GM12874 (cell line): ENCODE measurements around the gene ZFAND2B.

Experiments used
- TF ChIP-seq, protein P1 (sequence below): IDR thresholded peaks from 2 replicates; pipeline ENCODE4 v1.5.1; 2011; ENCODE audit warnings: low read depth, mild to moderate bottlenecking, control low read depth, low read length, moderate library complexity; ENCODE audit not compliant: insufficient read depth

Gene ZFAND2B

DNA sequence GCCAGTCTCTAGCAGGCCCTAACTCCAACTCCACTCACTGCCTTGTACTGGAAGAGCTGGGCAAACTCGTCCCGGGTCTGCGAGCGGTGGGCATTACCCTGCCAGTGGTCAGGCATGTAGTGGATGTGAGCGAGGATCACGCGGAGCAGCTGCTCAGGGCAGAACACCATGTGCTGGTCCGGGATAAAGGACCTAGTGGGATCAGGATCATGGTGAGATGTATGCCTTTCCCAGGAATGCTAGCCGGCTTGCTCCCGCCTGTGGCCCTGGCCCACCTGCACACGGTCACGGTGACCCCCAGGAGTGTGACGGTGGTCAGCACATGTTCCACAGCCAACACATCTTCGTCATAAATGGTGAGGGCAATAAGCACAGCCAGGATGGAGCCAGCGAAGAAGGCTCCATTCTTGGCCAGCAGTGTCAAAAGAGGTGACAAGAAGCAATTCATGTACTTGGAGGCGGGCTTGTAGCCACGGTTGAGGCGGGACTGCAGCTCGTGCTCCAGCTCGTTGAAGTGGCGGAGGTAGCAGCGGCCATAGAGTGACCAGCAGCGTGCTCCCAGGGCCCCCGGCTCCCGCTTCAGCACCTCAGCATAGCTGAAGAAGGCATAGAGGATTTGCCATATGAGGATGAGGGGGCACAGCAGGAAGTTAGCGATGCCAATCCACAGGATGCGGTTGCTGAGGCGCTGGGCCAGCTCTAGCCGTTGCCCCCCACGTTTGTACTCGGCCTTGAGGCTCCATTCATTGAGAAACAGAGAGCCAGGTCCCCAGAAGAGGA is 17.4 kb downstream of the ZFAND2B start:
- TF ChIP-seq, protein P1, sequence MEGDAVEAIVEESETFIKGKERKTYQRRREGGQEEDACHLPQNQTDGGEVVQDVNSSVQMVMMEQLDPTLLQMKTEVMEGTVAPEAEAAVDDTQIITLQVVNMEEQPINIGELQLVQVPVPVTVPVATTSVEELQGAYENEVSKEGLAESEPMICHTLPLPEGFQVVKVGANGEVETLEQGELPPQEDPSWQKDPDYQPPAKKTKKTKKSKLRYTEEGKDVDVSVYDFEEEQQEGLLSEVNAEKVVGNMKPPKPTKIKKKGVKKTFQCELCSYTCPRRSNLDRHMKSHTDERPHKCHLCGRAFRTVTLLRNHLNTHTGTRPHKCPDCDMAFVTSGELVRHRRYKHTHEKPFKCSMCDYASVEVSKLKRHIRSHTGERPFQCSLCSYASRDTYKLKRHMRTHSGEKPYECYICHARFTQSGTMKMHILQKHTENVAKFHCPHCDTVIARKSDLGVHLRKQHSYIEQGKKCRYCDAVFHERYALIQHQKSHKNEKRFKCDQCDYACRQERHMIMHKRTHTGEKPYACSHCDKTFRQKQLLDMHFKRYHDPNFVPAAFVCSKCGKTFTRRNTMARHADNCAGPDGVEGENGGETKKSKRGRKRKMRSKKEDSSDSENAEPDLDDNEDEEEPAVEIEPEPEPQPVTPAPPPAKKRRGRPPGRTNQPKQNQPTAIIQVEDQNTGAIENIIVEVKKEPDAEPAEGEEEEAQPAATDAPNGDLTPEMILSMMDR = no peak

DNA sequence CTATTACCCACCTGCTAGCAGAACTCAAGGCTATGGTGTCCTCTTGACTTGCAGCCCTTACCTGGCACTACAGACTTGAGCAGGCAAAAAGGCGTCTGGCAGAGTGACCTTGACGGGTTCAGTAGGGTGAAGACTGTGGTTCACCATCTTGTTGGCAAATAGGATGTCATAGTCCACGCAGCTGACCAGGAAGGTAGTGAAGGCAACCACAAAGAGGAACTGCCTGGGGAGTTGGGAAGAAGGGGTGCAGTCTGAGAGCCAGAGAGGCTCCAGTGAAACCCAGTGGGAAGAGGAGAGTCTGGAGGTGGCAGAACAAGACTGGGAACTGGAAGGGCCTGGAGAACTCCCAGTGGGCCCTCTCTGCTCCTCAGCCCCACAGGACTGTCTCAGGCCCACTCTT is 18.8 kb downstream of the ZFAND2B start:
- TF ChIP-seq, protein P1 = no peak

DNA sequence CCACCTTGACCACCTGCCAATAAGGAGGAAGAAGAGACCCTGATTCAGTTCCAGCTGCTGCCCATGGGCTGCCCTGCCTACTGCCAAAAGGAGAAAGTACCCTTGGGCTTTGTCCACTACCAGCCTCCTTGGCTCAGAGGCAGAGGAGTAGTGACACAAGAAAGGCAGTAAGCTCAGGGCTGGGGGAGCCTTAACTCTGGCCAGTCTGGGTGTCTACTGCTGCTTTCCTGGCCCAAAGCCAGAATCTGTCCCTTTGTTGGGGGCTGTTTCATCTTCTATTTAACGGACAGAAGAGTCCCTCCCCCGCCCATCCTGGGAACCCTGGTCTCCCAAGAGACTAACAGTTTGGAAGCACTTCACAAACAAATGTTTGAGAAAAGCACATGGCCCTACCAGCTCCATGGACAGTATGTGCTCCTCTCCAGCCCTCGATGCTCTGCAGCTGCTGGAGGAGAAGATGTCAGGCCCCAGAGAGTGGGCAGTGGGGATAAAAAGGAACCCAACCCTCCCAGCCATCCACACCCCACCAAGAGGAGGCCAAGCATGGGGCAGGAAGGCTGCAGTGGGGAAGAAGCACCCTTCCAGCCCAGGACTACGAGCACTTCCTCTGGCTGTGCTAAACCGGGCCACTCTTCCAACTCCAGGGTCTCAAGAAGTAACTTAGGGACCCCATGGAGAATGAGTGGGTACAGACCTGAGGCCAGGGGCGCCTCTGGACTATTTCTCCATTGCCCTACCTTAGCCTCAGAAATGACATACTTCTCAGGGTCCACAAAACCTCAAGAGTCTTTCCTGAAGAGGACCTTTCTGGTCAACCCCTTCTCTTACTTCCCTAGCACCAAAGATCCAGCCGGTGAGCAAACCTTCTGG is 21.7 kb downstream of the ZFAND2B start:
- TF ChIP-seq, protein P1 = no peak

DNA sequence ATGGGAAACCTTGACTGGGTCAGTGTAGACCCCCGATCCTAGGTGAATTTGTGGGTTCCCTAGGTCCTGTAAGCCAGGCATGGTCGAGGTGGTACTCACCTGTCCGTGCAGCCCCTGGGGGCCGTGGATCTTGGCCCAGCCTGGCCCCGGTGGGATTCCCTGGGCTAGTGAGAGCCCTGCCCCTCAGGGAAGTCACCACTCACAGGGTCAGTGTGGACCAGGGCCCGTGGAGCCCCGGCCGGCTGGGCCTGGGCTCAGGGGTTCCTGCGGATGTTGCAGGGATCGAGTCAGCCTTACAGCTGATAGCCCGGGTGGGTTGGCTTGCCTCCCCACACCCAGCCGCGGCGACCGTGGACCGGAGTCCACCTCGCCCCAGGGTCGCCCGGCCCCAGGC is 22.3 kb downstream of the ZFAND2B start:
- TF ChIP-seq, protein P1 = no peak

DNA sequence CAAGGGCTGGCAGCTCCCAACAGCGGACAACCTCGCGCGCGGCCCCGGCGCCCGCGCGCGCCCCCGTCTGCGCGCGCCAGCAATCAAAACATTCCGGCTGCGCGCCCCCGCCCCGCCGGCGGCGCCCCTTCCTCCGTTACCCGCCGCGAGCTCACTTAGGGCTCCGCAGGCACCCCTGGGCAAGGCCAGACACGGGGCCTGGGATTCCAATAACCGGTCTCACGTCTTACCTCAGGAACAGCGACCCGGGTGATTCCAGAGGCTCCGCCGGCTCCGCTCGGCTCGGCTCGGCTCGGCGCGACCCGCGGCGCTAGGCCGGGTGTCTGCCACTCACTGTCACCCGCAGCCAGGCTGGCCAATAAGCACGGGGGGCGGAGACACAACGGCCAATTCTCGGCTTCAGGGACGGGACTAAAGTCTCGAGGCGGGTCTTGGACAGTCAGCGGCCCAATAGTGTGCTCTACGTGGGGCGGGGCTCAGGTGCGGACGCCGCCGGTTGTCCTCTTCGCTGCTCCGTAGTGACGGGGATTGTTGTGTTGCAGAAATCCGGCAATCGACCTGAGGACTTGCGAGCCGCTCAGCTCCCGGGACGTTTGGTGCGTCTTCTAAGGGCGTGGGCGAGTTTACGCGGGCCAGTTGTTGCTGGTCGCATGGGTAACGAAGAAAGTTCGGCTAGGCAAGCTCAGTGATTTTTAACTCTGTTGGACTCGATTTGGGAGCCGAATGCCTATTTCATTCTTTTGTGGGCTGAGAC is 22.9 kb downstream of the ZFAND2B start, which contains the start of the genes ANKZF1 and ATG9A:
TSS of gene ANKZF1 (plus strand) at position 502 of the 754 bp plus-strand sequence. CDS start 452 bp downstream, outside the sequence.
TSS of gene ATG9A (minus strand) at position 332 of the 754 bp plus-strand sequence. CDS start 1,612 bp downstream, outside the sequence.
- TF ChIP-seq, protein P1 = no peak

DNA sequence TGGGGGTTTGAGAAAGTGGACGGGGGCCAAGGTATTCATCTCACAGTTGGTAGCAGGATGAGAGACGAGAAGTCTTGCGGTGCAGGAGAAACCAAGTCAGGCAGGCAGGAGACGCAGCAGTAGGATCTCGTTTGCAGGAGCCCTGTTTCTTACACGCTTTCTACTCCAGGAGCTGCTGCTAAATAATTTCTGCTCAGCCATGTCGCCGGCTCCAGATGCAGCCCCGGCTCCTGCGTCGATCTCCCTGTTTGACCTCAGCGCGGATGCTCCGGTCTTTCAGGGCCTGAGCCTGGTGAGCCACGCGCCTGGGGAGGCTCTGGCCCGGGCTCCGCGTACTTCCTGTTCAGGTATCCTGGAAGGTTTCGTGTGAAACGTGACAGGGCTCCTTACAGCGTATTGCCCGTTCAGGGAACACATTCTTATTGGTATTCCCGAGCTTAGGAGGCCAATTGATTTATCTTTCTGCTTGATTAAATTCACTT is 23.5 kb downstream of the ZFAND2B start:
- TF ChIP-seq, protein P1 = no peak
